Parathyroid adenoma (tissue), 2 donors: ENCODE measurements around the gene SLC7A8.

ENCODE experiments used
- H2AFZ ChIP-seq: fragments of 300-600 bp; sonication (generic); one replicate; pipeline ENCODE4 v1.7.0; 2017; ENCODE audit warnings: antibody characterized with exemption, mild to moderate bottlenecking
- H3K27ac ChIP-seq: fragments of 300-600 bp; sonication (generic); one replicate; pipeline ENCODE4 v1.7.0; 2017
- H3K27me3 ChIP-seq: fragments of 300-600 bp; sonication (generic); one replicate; pipeline ENCODE4 v1.7.0; 2017; ENCODE audit warnings: low read length; ENCODE audit not compliant: control insufficient read depth, insufficient read depth
- H3K36me3 ChIP-seq: fragments of 300-600 bp; sonication (generic); one replicate; pipeline ENCODE4 v1.7.0; 2017; ENCODE audit warnings: low read length; ENCODE audit not compliant: control insufficient read depth, insufficient read depth
- H3K4me1 ChIP-seq: fragments of 300-600 bp; sonication (generic); one replicate; pipeline ENCODE4 v1.7.0; 2017; ENCODE audit warnings: control low read depth
- H3K4me2 ChIP-seq: fragments of 300-600 bp; sonication (generic); one replicate; pipeline ENCODE4 v1.7.0; 2017; ENCODE audit warnings: low read length
- H3K4me3 ChIP-seq: fragments of 300-600 bp; sonication (generic); one replicate; pipeline ENCODE4 v1.7.0; 2017; ENCODE audit warnings: low read depth, low read length
- H3K79me2 ChIP-seq: fragments of 300-600 bp; sonication (generic); one replicate; pipeline ENCODE4 v1.7.0; 2017; ENCODE audit warnings: control low read depth
- H3K9ac ChIP-seq: fragments of 300-600 bp; sonication (generic); one replicate; pipeline ENCODE4 v1.7.0; 2017; ENCODE audit warnings: mild to moderate bottlenecking
- H3K9me3 ChIP-seq: fragments of 300-600 bp; sonication (generic); one replicate; pipeline ENCODE4 v1.7.0; 2017; ENCODE audit warnings: low read length; ENCODE audit not compliant: control insufficient read depth
- CTCF ChIP-seq: fragments of 300-600 bp; sonication (generic); IDR thresholded peaks from one replicate; pipeline ENCODE4 v1.7.0; 2017; ENCODE audit warnings: antibody characterized with exemption, mild to moderate bottlenecking
- donor health status: primary hyperparathyroidism.

Gene SLC7A8

DNA sequence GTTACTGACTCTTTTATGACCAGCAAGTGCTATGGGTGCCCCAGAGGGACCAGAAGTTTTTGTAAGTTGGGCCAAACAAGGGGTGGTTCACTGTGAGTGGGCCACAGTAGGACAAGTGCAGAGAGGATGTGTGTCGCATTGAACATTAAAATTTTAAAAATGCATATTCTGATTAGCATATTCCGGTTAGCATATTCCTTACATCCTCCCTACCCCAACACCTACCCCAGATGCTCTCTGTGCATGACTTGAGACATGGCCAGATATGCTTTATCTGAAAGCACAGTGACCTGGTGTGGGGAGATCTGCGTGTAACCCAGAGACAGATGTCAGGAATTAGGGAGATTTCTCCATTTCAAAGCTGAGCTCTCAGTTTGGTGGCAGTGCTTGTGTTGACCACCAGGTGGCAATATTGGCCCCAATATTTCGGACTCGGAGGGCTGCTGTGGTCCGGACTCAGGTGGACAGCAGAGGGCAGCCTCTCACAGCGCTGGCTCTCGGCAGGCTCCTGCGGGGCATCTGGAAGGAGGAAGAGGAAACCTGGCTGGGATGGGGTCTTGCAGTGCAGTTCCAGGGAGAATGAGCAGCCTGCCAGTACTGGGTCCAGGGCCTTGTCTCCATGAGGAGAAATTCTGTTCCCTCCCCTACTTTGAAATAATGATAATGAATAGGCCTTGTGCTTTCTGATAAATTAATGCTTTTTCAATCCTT is 62.8 kb downstream of the SLC7A8 start:
- Histone ChIP-seq H3K79me2 (no peaks in the 10 kb centered on the region), H3K4me1 (peaks cover 45% of the 10 kb centered on the region), H3K27ac (peak overlapping the region; percentile 100), H3K9me3 (no peaks in the 10 kb centered on the region), H2AFZ (peak overlapping the region; percentile 71), H3K36me3 (no peaks in the 10 kb centered on the region), H3K9ac (peak overlapping the region; percentile 22), H3K4me2 (peak overlapping the region; percentile 59), H3K4me3 (peak overlapping the region; percentile 45), H3K27me3 (no peaks in the 10 kb centered on the region)
- peak; percentile 100 for TF ChIP-seq CTCF

GRCh38 chr14:23119363-23120327 is 63.8 kb downstream of the SLC7A8 start:
- H3K27me3 ChIP-seq: no peaks in the 10 kb centered on the region
- H3K9me3 ChIP-seq: no peaks in the 10 kb centered on the region
- no peaks in the 10 kb centered on the region for H3K36me3 ChIP-seq
- H3K9ac ChIP-seq: no peak overlapping the region
- no peaks in the 10 kb centered on the region for H3K79me2 ChIP-seq
- H3K4me2 ChIP-seq: no peak overlapping the region
- H3K4me1 ChIP-seq: peaks cover 36% of the 10 kb centered on the region
- H3K4me3 ChIP-seq: no peak overlapping the region
- no peak overlapping the region for H3K27ac ChIP-seq
- no peak for TF ChIP-seq CTCF
- H2AFZ ChIP-seq: peak overlapping the region; percentile 71

GRCh38 chr14:23118506-23119362 is 64.7 kb downstream of the SLC7A8 start, which contains the start of gene CEBPE:
TSS of gene CEBPE (minus strand) at chr14:23119255. CDS start at chr14:23119091, 164 bp downstream.
- no peak within 1 kb of the TSS for H3K27ac ChIP-seq
- TF ChIP-seq CTCF: no peak
- H3K4me2 ChIP-seq: no peak within 1 kb of the TSS
- H2AFZ ChIP-seq: peak within 1 kb of the TSS; percentile 71
- H3K9ac ChIP-seq: no peak within 1 kb of the TSS
- H3K9me3 ChIP-seq: no peaks in the 10 kb centered on the region
- H3K4me3 ChIP-seq: no peak within 1 kb of the TSS
- no peaks in the 10 kb centered on the region for H3K79me2 ChIP-seq
- H3K4me1 ChIP-seq: peaks cover 29% of the 10 kb centered on the region
- no peaks in the 10 kb centered on the region for H3K36me3 ChIP-seq
- no peaks in the 10 kb centered on the region for H3K27me3 ChIP-seq

DNA sequence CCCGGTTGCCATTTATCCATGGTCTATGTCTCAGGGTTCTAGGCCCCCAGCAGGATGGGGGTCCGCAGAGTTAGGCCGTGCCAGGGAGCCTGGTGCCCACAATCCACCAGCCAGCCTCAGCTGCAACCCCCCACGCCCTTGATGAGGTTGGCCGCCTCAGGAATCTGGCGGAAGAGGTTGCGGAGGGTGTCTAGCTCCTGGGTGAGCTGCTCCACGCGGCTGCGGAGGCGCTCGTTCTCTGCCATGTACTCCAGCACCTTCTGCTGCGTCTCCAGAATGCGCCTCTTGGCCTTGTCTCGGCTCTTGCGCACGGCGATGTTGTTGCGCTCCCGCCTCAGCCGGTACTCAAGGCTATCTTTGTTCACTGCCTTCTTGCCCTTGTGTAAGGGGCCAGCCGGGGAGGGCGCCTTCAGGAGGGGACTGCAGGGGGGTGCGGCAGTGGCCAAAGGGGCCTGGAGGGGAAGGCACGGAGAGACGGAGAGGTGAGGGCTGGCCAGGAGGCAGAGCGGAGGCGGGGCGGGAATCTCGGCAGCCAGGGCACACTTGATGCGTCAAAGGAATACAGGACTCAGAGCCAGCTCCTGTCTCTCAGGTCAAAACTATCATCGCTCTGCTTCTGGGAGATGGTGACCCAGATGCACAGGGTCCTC is 66.0 kb downstream of the SLC7A8 start:
- H3K4me1 ChIP-seq: peaks cover 22% of the 10 kb centered on the region
- no peak overlapping the region for H2AFZ ChIP-seq
- H3K27ac ChIP-seq: no peak overlapping the region
- no peak overlapping the region for H3K9ac ChIP-seq
- H3K4me2 ChIP-seq: no peak overlapping the region
- H3K4me3 ChIP-seq: no peak overlapping the region
- no peaks in the 10 kb centered on the region for H3K27me3 ChIP-seq
- no peaks in the 10 kb centered on the region for H3K9me3 ChIP-seq
- no peak for TF ChIP-seq CTCF
- no peaks in the 10 kb centered on the region for H3K36me3 ChIP-seq
- no peaks in the 10 kb centered on the region for H3K79me2 ChIP-seq
